ENCODE data around the gene PALLD. TPM values are rescaled to one million over a fixed set of nuclear protein-coding genes. Genes with fewer than 3 reads are reported as not detected.

The PALLD gene
- total RNA-seq, 2 experiments from 2014 or later = 0.91 to 2.0 TPM

- H3K9me3 Mint-ChIP-seq = no peaks in the 10 kb centered on the region
- POLR2A ChIA-PET = no interaction called here
- no peaks in the 10 kb centered on the region for H3K36me3 Mint-ChIP-seq
- peaks cover 5% of the 10 kb centered on the region for H3K27me3 Mint-ChIP-seq
- H3K4me3 Mint-ChIP-seq = no peak overlapping the region
- ATAC-seq (ENCODE audit: low read depth) (no peak), DNase-seq (no peak)
- peaks cover 6% of the 10 kb centered on the region for H3K4me1 Mint-ChIP-seq
- no peak overlapping the region for H3K27ac Mint-ChIP-seq
Measured at GRCh38 chr4:168711197-168712140, 214.6 kb downstream of the PALLD start.

GRCh38 chr4:168712316-168712890 lies 215.6 kb downstream of the PALLD start:
- Mint-ChIP-seq H3K36me3 (no peaks in the 10 kb centered on the region), H3K4me3 (no peak overlapping the region), H3K4me1 (peaks cover 6% of the 10 kb centered on the region), H3K27ac (no peak overlapping the region), H3K9me3 (no peaks in the 10 kb centered on the region), H3K27me3 (peaks cover 7% of the 10 kb centered on the region)
- POLR2A ChIA-PET = no interaction called here
- DNase-seq (no peak), ATAC-seq (ENCODE audit: low read depth) (no peak)

- Mint-ChIP-seq H3K27ac (no peak overlapping the region), H3K4me1 (peaks cover 6% of the 10 kb centered on the region), H3K27me3 (peaks cover 7% of the 10 kb centered on the region), H3K9me3 (no peaks in the 10 kb centered on the region), H3K36me3 (no peaks in the 10 kb centered on the region), H3K4me3 (no peak overlapping the region)
- POLR2A ChIA-PET = no interaction called here
- no peak for DNase-seq
- no peak for ATAC-seq (ENCODE audit: low read depth)
Measured at GRCh38 chr4:168713253-168713652, 216.4 kb downstream of the PALLD start.

DNA sequence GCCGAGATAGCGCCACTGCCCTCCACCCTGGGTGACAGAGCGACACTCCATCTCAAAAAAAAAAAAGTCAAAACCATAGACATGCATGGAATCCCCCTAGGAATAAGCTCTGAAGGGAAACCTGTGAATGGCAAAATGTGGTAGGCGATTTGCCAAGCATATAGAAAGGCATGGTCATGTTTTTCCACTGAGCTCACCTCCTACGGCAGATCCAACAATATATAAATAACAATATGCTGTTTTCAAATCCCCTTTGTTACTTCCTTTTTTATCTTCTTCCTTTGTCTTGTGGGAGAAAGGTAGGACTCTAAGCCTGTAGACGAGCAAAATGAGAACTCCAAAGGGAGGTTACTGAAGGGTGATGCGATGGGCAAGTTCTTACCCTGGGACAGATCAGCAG lies 219.0 kb downstream of the PALLD start:
- Mint-ChIP-seq H3K36me3 (no peaks in the 10 kb centered on the region), H3K27me3 (peaks cover 5% of the 10 kb centered on the region), H3K9me3 (no peaks in the 10 kb centered on the region), H3K4me1 (peaks cover 6% of the 10 kb centered on the region), H3K4me3 (no peak overlapping the region), H3K27ac (no peak overlapping the region)
- DNase-seq = no peak
- no peak for ATAC-seq (ENCODE audit: low read depth)
- POLR2A ChIA-PET = no interaction called here

- peaks cover 5% of the 10 kb centered on the region for H3K27me3 Mint-ChIP-seq
- no peaks in the 10 kb centered on the region for H3K9me3 Mint-ChIP-seq
- ATAC-seq (ENCODE audit: low read depth) (no peak), DNase-seq (no peak)
- no peak overlapping the region for H3K4me3 Mint-ChIP-seq
- peaks cover 4% of the 10 kb centered on the region for H3K4me1 Mint-ChIP-seq
- POLR2A ChIA-PET = no interaction called here
- H3K36me3 Mint-ChIP-seq = no peaks in the 10 kb centered on the region
- no peak overlapping the region for H3K27ac Mint-ChIP-seq
Measured at GRCh38 chr4:168716406-168717129, 219.7 kb downstream of the PALLD start.

DNA sequence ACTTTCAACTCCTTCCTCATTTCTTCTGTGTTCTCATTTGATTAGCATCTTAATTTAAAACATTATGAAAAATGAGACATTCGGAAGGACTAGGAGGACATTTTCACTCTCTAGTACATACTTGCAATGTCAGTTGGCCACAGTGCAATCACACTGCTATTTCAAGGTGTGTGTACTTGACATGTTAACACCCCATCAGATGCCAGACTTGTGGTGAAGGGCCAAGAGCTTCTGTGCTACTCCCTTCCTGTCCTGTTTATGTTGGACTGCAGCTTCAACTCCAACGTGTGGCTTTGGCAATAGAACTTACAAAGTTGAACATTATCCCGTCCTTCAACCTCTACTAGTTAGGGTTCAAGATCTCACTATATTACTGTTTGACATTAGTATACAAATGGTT lies 221.0 kb downstream of the PALLD start:
- Mint-ChIP-seq H3K27ac (no peak overlapping the region), H3K27me3 (peaks cover 12% of the 10 kb centered on the region), H3K36me3 (no peaks in the 10 kb centered on the region), H3K4me3 (no peak overlapping the region), H3K9me3 (peaks cover under 1% of the 10 kb centered on the region), H3K4me1 (peaks cover 8% of the 10 kb centered on the region)
- POLR2A ChIA-PET = no interaction called here
- DNase-seq (no peak), ATAC-seq (ENCODE audit: low read depth) (no peak)

GRCh38 chr4:168719725-168720124 lies 222.9 kb downstream of the PALLD start:
- Mint-ChIP-seq H3K4me3 (no peak overlapping the region), H3K27ac (no peak overlapping the region), H3K27me3 (peaks cover 14% of the 10 kb centered on the region), H3K9me3 (peaks cover 3% of the 10 kb centered on the region), H3K36me3 (no peaks in the 10 kb centered on the region), H3K4me1 (peaks cover 13% of the 10 kb centered on the region)
- POLR2A ChIA-PET = no interaction called here
- ATAC-seq (ENCODE audit: low read depth) = no peak
- DNase-seq = no peak

DNA sequence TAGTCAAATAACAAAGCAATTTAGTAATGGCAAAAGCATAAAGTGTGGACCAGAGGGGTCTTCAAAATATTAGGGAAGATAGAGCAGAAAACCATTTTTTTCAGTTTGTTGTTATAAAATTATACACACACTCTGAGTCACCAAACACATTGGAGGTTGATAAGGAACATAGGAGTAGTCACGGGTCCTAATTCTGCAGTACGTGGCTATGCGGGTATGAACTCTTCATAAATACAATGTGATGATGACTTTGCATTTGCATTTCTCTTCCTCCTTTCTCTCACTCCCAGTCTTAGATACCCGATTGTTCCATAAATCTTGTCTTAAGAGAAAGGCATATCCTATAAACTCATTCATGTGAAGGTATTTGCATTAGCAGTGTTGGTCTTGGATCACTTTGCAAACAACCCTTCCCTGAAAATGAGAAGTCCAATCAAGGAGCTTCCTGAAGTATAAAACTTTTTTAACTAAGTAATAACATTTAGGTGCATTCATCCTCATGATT lies 223.6 kb downstream of the PALLD start:
- no peak overlapping the region for H3K27ac Mint-ChIP-seq
- H3K4me3 Mint-ChIP-seq = no peak overlapping the region
- peaks cover 13% of the 10 kb centered on the region for H3K4me1 Mint-ChIP-seq
- POLR2A ChIA-PET = no interaction called here
- H3K27me3 Mint-ChIP-seq = peaks cover 14% of the 10 kb centered on the region
- H3K36me3 Mint-ChIP-seq = no peaks in the 10 kb centered on the region
- ATAC-seq (ENCODE audit: low read depth) (no peak), DNase-seq (no peak)
- H3K9me3 Mint-ChIP-seq = peaks cover 4% of the 10 kb centered on the region

- Mint-ChIP-seq H3K4me3 (peak overlapping the region; percentile 7), H3K9me3 (peaks cover 4% of the 10 kb centered on the region), H3K27me3 (peaks cover 18% of the 10 kb centered on the region), H3K27ac (no peak overlapping the region), H3K4me1 (peaks cover 13% of the 10 kb centered on the region), H3K36me3 (no peaks in the 10 kb centered on the region)
- DNase-seq = no peak
- POLR2A ChIA-PET = no interaction called here
- ATAC-seq (ENCODE audit: low read depth) = no peak
Measured at GRCh38 chr4:168722391-168722790, 225.5 kb downstream of the PALLD start.

GRCh38 chr4:168723020-168723419 lies 226.2 kb downstream of the PALLD start:
- Mint-ChIP-seq H3K9me3 (peaks cover 4% of the 10 kb centered on the region), H3K27ac (peak overlapping the region; percentile 2), H3K4me1 (peaks cover 13% of the 10 kb centered on the region), H3K4me3 (no peak overlapping the region), H3K27me3 (peaks cover 18% of the 10 kb centered on the region), H3K36me3 (no peaks in the 10 kb centered on the region)
- DNase-seq = no peak
- POLR2A ChIA-PET = no interaction called here
- no peak for ATAC-seq (ENCODE audit: low read depth)

- H3K36me3 Mint-ChIP-seq = no peaks in the 10 kb centered on the region
- no peak for ATAC-seq (ENCODE audit: low read depth)
Measured at GRCh38 chr4:168723569-168723968, 226.7 kb downstream of the PALLD start.

GRCh38 chr4:168724243-168724642 lies 227.4 kb downstream of the PALLD start:
- H3K9me3 Mint-ChIP-seq = peaks cover 4% of the 10 kb centered on the region
- DNase-seq = no peak
- no peaks in the 10 kb centered on the region for H3K36me3 Mint-ChIP-seq
- POLR2A ChIA-PET = no interaction called here
- H3K27me3 Mint-ChIP-seq = peaks cover 24% of the 10 kb centered on the region
- no peak for ATAC-seq (ENCODE audit: low read depth)
- no peak overlapping the region for H3K27ac Mint-ChIP-seq
- H3K4me1 Mint-ChIP-seq = peaks cover 13% of the 10 kb centered on the region
- no peak overlapping the region for H3K4me3 Mint-ChIP-seq

More at GRCh38 chr4:168723569-168723968, 226.7 kb downstream of the PALLD start:
- no peak for DNase-seq
- H3K4me1 Mint-ChIP-seq = peaks cover 13% of the 10 kb centered on the region
- peaks cover 4% of the 10 kb centered on the region for H3K9me3 Mint-ChIP-seq
- H3K4me3 Mint-ChIP-seq = no peak overlapping the region
- H3K27me3 Mint-ChIP-seq = peaks cover 20% of the 10 kb centered on the region
- no peak overlapping the region for H3K27ac Mint-ChIP-seq
- POLR2A ChIA-PET = no interaction called here

GRCh38 chr4:168724686-168725411 lies 228.0 kb downstream of the PALLD start:
- H3K27me3 Mint-ChIP-seq = peaks cover 24% of the 10 kb centered on the region
- peaks cover 13% of the 10 kb centered on the region for H3K4me1 Mint-ChIP-seq
- no peak overlapping the region for H3K27ac Mint-ChIP-seq
- H3K4me3 Mint-ChIP-seq = no peak overlapping the region
- DNase-seq = no peak
- ATAC-seq (ENCODE audit: low read depth) = no peak
- peaks cover 4% of the 10 kb centered on the region for H3K9me3 Mint-ChIP-seq
- no peaks in the 10 kb centered on the region for H3K36me3 Mint-ChIP-seq
- POLR2A ChIA-PET = no interaction called here

Measured in activated naive CD8-positive, alpha-beta T cell treated with anti-CD3 and anti-CD28 coated beads, Interleukin-2, amount 10 ng/mL, durations not matched to agents 7 days and 5 days (primary cell).